HCT116 (cell line): ENCODE results near the gene TMEM52B. TPM values are rescaled to one million over a fixed set of nuclear protein-coding genes. Genes with fewer than 3 reads are reported as not detected.

Source experiments
- ATAC-seq: fragments of 200-7000 bp; cut with Tn5 transposase; 2 replicates; pipeline ENCODE4 v1.9.1; 2020; ENCODE audit warnings: mild to moderate bottlenecking, moderate library complexity
- BruUV-seq: library from RNA; stranded (reverse); fragments of 400-500 nt; replicated peaks from 2 replicates; lab custom pipeline; 2021; lab: Mats Ljungman, UMichigan
- CTCF ChIA-PET: fragments of 300-600 bp; sonication (Branson Sonifier 250); formaldehyde crosslinking; loops from one replicate; lab custom pipeline; 2021; ENCODE audit warnings: antibody characterized with exemption; lab: Charles Lee
- POLR2A ChIA-PET: fragments of 300-600, 350-600 bp; sonication (Branson Sonifier 250); formaldehyde crosslinking; loops from one replicate; lab custom pipeline; 2021; ENCODE audit warnings: antibody characterized with exemption; lab: Charles Lee
- RAD21 ChIA-PET, 2 experiments: fragments of 300-600 bp; sonication (Branson Sonifier 250); formaldehyde crosslinking; loops; one replicate each; lab custom pipeline; 2023; ENCODE audit warnings: low total read pairs in 2 of 2; ENCODE audit not compliant: uncharacterized antibody in 2 of 2, unreplicated experiment in 2 of 2, low non-redundant PET in 1 of 2; lab: Charles Lee
- DNase-seq: peaks from one replicate; pipeline ENCODE4 v3.0.0-alpha.2; 2010; ENCODE audit warnings: low read depth, low spot score
- H2AFZ ChIP-seq: fragments of 200-600 bp; shearing (Covaris generic), sonication (generic); 2 replicates; pipeline ENCODE4 v1.6.1; 2017; ENCODE audit warnings: low read depth, mixed run types, mixed read lengths, antibody characterized with exemption, low read length; ENCODE audit not compliant: poor library complexity, severe bottlenecking
- H3K27ac ChIP-seq: 2 replicates; pipeline ENCODE4 v1.5.1; 2012; ENCODE audit warnings: low read depth, low read length
- H3K27me3 ChIP-seq: fragments of 200-600 bp; sonication (generic); 2 replicates; pipeline ENCODE4 v1.6.1; 2016; ENCODE audit warnings: mixed run types, low read length, mixed read lengths; ENCODE audit not compliant: insufficient read depth
- H3K36me3 ChIP-seq, 2 experiments: fragments of 200-500 bp in 1 of 2; fragments of 200-600 bp in 1 of 2; sonication (Bioruptor generic) in 1 of 2; sonication (generic) in 1 of 2; 2 replicates each; pipeline versions ENCODE4 v1.5.1 to v1.6.1; 2014 to 2016; ENCODE audit warnings: low read length in 2 of 2, inconsistent platforms in 1 of 2, mixed read lengths in 1 of 2, mixed run types in 1 of 2; ENCODE audit not compliant: insufficient read depth in 2 of 2, control insufficient read depth in 1 of 2
- H3K4me1 ChIP-seq, 2 experiments: fragments of 200-600 bp in 1 of 2; sonication (generic) in 1 of 2; 2 replicates each; pipeline versions ENCODE4 v1.5.1 to v1.6.1; 2012 to 2017; ENCODE audit warnings: low read length in 2 of 2, inconsistent platforms in 1 of 2, mild to moderate bottlenecking in 1 of 2, mixed read lengths in 1 of 2, mixed run types in 1 of 2, moderate library complexity in 1 of 2; ENCODE audit not compliant: insufficient read depth in 2 of 2, control insufficient read depth in 1 of 2
- H3K4me2 ChIP-seq: fragments of 200-600 bp; sonication (generic); 2 replicates; pipeline ENCODE4 v1.6.1; 2017; ENCODE audit warnings: mixed run types, low read length, mixed read lengths
- H3K4me3 ChIP-seq, 2 experiments: fragments of 200-600 bp in 1 of 2; sonication (generic) in 1 of 2; replicated peaks in 1 of 2; 2 replicates each; pipeline ENCODE4 v1.5.1; 2011 to 2016; ENCODE audit warnings: low read length in 2 of 2, control low read depth in 1 of 2, low read depth in 1 of 2, mild to moderate bottlenecking in 1 of 2, mixed read lengths in 1 of 2, mixed run types in 1 of 2
- H3K79me2 ChIP-seq: fragments of 200-600 bp; sonication (generic); 2 replicates; pipeline ENCODE4 v1.6.1; 2017; ENCODE audit warnings: mild to moderate bottlenecking, mixed run types, low read length, moderate library complexity, mixed read lengths; ENCODE audit not compliant: insufficient read depth
- H3K9ac ChIP-seq: fragments of 200-600 bp; sonication (generic); 2 replicates; pipeline ENCODE4 v1.6.1; 2016; ENCODE audit warnings: low read length, mixed read lengths
- H3K9me2 ChIP-seq: fragments of 200-600 bp; sonication (generic), shearing (Covaris generic); 2 replicates; pipeline ENCODE4 v1.6.1; 2017; ENCODE audit warnings: mixed run types, mild to moderate bottlenecking, moderate library complexity; ENCODE audit not compliant: insufficient read depth
- H3K9me3 ChIP-seq, 2 experiments: fragments of 200-500 bp in 1 of 2; fragments of 200-600 bp in 1 of 2; sonication (Bioruptor generic) in 1 of 2; sonication (generic) in 1 of 2; 2 replicates each; pipeline ENCODE4 v1.6.1; 2014 to 2017; ENCODE audit warnings: low read length in 2 of 2, mixed read lengths in 2 of 2, inconsistent platforms in 1 of 2, low read depth in 1 of 2, mild to moderate bottlenecking in 1 of 2, mixed run types in 1 of 2, moderate library complexity in 1 of 2; ENCODE audit not compliant: control insufficient read depth in 1 of 2, insufficient read depth in 1 of 2
- H4K20me1 ChIP-seq: fragments of 200-600 bp; sonication (generic), shearing (Covaris generic); 2 replicates; pipeline ENCODE4 v1.6.1; 2017; ENCODE audit warnings: mixed run types, mild to moderate bottlenecking, moderate library complexity; ENCODE audit not compliant: insufficient read depth
- ATF3 ChIP-seq: IDR thresholded peaks from 2 replicates; pipeline ENCODE4 v1.6.1; 2012
- CEBPB ChIP-seq: IDR thresholded peaks from 2 replicates; pipeline ENCODE4 v1.6.1; 2012; ENCODE audit warnings: low read depth
- ELF1 ChIP-seq: IDR thresholded peaks from 2 replicates; pipeline ENCODE4 v1.6.1; 2012; ENCODE audit warnings: low read depth, borderline replicate concordance
- JUND ChIP-seq: IDR thresholded peaks from 2 replicates; pipeline ENCODE4 v1.6.1; 2012
- MAX ChIP-seq: IDR thresholded peaks from 2 replicates; pipeline ENCODE4 v1.6.1; 2012
- POLR2A ChIP-seq: IDR thresholded peaks from 2 replicates; pipeline ENCODE4 v1.7.0; 2011; ENCODE audit warnings: borderline replicate concordance; ENCODE audit not compliant: insufficient read depth, insufficient read length; ENCODE audit errors: extremely low read depth
- POLR2AphosphoS5 ChIP-seq: IDR thresholded peaks from 2 replicates; pipeline ENCODE4 v1.6.1; 2011; ENCODE audit warnings: mild to moderate bottlenecking, low read depth, low read length, moderate library complexity
- SP1 ChIP-seq: IDR thresholded peaks from 2 replicates; pipeline ENCODE4 v1.6.1; 2012; ENCODE audit warnings: low read depth
- SRF ChIP-seq: IDR thresholded peaks from 2 replicates; pipeline ENCODE4 v1.6.1; 2012; ENCODE audit warnings: low read depth
- YY1 ChIP-seq: IDR thresholded peaks from 2 replicates; pipeline ENCODE4 v1.6.1; 2011; ENCODE audit warnings: low read length, low read depth, moderate library complexity, mild to moderate bottlenecking; ENCODE audit not compliant: insufficient replicate concordance; ENCODE audit errors: extremely low read depth
- ZBTB33 ChIP-seq: IDR thresholded peaks from 2 replicates; pipeline ENCODE4 v1.6.1; 2011; ENCODE audit warnings: mild to moderate bottlenecking, low read length, moderate library complexity; ENCODE audit not compliant: insufficient replicate concordance; ENCODE audit errors: extremely low read depth
- ZNF274 ChIP-seq: fragments of 200-500 bp; sonication (Bioruptor generic); IDR thresholded peaks from 2 replicates; pipeline ENCODE4 v1.6.1; 2014; ENCODE audit warnings: mild to moderate bottlenecking, low read depth, low read length, inconsistent platforms
- intact Hi-C: fragments of 100-400 bp; cut with micrococcal nuclease; formaldehyde crosslinking; loops from 2 replicates; pipeline ENCODE4 v1.10.0; 2022
- total RNA-seq: library from RNA; stranded (reverse); gene quantifications from one replicate; pipeline ENCODE4 v1.2.1, GENCODE V29; 2021; ENCODE audit not compliant: unreplicated experiment

TMEM52B gene
- total RNA-seq, 1 experiment from 2014 or later = not detected

DNA sequence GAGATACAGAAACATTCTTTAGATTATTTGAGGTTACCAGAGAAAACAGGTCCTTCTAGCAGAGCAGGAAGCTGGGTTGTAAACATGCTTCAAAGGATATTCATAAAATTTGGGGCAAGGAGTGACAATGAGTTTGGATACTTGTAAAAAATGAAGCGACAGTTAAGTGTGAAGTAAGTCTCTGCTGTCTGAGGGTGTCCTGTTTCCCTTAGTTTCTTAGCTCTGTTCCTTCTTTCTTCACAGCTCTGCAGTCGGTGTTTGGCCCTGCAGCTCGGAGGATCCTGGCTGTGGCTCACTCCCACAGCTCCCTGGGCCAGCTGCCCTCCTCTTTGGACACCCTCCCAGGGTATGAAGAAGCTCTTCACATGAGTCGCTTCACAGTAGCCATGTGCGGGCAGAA lies 10.8 kb downstream of the TMEM52B start:
- POLR2A ChIA-PET = no interaction called here
- TF ChIP-seq ZNF274 = no peak
- no peak for TF ChIP-seq POLR2AphosphoS5
- TF ChIP-seq ZBTB33 = no peak
- TF ChIP-seq MAX = no peak
- no peak for TF ChIP-seq JUND
- no peak for TF ChIP-seq SP1
- TF ChIP-seq POLR2A = no peak
- no peak for TF ChIP-seq ATF3
- no peak for TF ChIP-seq SRF
- no peak for TF ChIP-seq ELF1
- TF ChIP-seq YY1 = no peak
- TF ChIP-seq CEBPB = no peak
- intact Hi-C loops = loop anchor here (1.0 kb wide), 1 partner anchor 36 kb away; no protein-coding TSS in a partner anchor
- no TSS peak for BruUV-seq
- CTCF ChIA-PET = interaction anchor here (1.3 to 3.4 kb wide), 2 partner anchors 14 to 37 kb away, joined by 3 to 11 read pairs; no protein-coding TSS in a partner anchor
- Histone ChIP-seq H3K27ac (no peak overlapping the region), H3K36me3 (no peaks in the 10 kb centered on the region), H3K4me3 (no peak overlapping the region), H3K79me2 (no peaks in the 10 kb centered on the region), H3K9ac (no peak overlapping the region), H3K4me1 (peaks cover 4 to 20% of the 10 kb centered on the region in 2 experiments; a peak in 3 of 4 replicates), H3K9me3 (no peaks in the 10 kb centered on the region), H3K4me2 (no peak overlapping the region), H3K27me3 (no peaks in the 10 kb centered on the region), H3K9me2 (no peaks in the 10 kb centered on the region), H2AFZ (no peak overlapping the region), H4K20me1 (no peaks in the 10 kb centered on the region)
- ATAC-seq (no peak), DNase-seq (no peak)
- RAD21 ChIA-PET = no interaction called here
